ENCODE data around the gene TBRG1.

Gene TBRG1

GRCh38 chr11:124678416-124678815 is 55.8 kb downstream of the TBRG1 start:
- TF ChIP-seq CTCF (IDR thresholded peaks at IDR 0.05; ENCODE audit: low read depth, low read length) (no peak), EZH2phosphoT487 (IDR thresholded peaks at IDR 0.05; ENCODE audit: low read depth) (no peak)
- Histone ChIP-seq H3K36me3 (replicated peaks; ENCODE audit: low read depth, low read length) (peaks cover 6% of the 10 kb centered on the region), H3K9ac (ENCODE audit: low read length) (no peak overlapping the region), H2AFZ (ENCODE audit: low read depth, low read length) (no peak overlapping the region), H3K79me2 (ENCODE audit: low read length) (no peaks in the 10 kb centered on the region), H3K27ac (ENCODE audit: low read length) (no peak overlapping the region), H4K20me1 (ENCODE audit: insufficient read depth, low read length) (no peaks in the 10 kb centered on the region), H3K27me3 (ENCODE audit: low read depth, low read length) (no peaks in the 10 kb centered on the region), H3K9me3 (ENCODE audit: insufficient read depth, low read length) (peaks cover 15% of the 10 kb centered on the region; the same call in 1 of the 2 replicates), H3K4me2 (ENCODE audit: low read length) (no peak overlapping the region), H3K4me3 (ENCODE audit: low read length) (no peak overlapping the region), H3K4me1 (ENCODE audit: low read length) (peaks cover 5% of the 10 kb centered on the region)

- H3K9me3 ChIP-seq (ENCODE audit: insufficient read depth, low read length): peaks cover 15% of the 10 kb centered on the region
- no peaks in the 10 kb centered on the region for H3K27me3 ChIP-seq (ENCODE audit: low read depth, low read length)
- H3K79me2 ChIP-seq (ENCODE audit: low read length): no peaks in the 10 kb centered on the region
- H3K4me1 ChIP-seq (ENCODE audit: low read length): no peaks in the 10 kb centered on the region
- H4K20me1 ChIP-seq (ENCODE audit: insufficient read depth, low read length): no peaks in the 10 kb centered on the region
- TF ChIP-seq CTCF (IDR thresholded peaks at IDR 0.05; ENCODE audit: low read depth, low read length) (no peak), EZH2phosphoT487 (IDR thresholded peaks at IDR 0.05; ENCODE audit: low read depth) (no peak)
- H2AFZ ChIP-seq (ENCODE audit: low read depth, low read length): no peak overlapping the region
- H3K4me2 ChIP-seq (ENCODE audit: low read length): no peak overlapping the region
- H3K4me3 ChIP-seq (ENCODE audit: low read length): no peak overlapping the region
- no peak overlapping the region for H3K27ac ChIP-seq (ENCODE audit: low read length)
- H3K9ac ChIP-seq (ENCODE audit: low read length): no peak overlapping the region
- peaks cover 6% of the 10 kb centered on the region for H3K36me3 ChIP-seq (replicated peaks; ENCODE audit: low read depth, low read length)
Measured at GRCh38 chr11:124681421-124681820, 58.8 kb downstream of the TBRG1 start.

GRCh38 chr11:124682443-124682842 is 59.8 kb downstream of the TBRG1 start:
- Histone ChIP-seq H3K9me3 (ENCODE audit: insufficient read depth, low read length) (peaks cover 15% of the 10 kb centered on the region), H3K79me2 (ENCODE audit: low read length) (no peaks in the 10 kb centered on the region), H3K4me3 (ENCODE audit: low read length) (no peak overlapping the region), H4K20me1 (ENCODE audit: insufficient read depth, low read length) (no peaks in the 10 kb centered on the region), H3K27me3 (ENCODE audit: low read depth, low read length) (no peaks in the 10 kb centered on the region), H2AFZ (ENCODE audit: low read depth, low read length) (no peak overlapping the region), H3K4me2 (ENCODE audit: low read length) (no peak overlapping the region), H3K27ac (ENCODE audit: low read length) (no peak overlapping the region), H3K9ac (ENCODE audit: low read length) (no peak overlapping the region), H3K4me1 (ENCODE audit: low read length) (no peaks in the 10 kb centered on the region), H3K36me3 (replicated peaks; ENCODE audit: low read depth, low read length) (peaks cover 6% of the 10 kb centered on the region)
- no peak for TF ChIP-seq EZH2phosphoT487 (IDR thresholded peaks at IDR 0.05; ENCODE audit: low read depth)
- no peak for TF ChIP-seq CTCF (IDR thresholded peaks at IDR 0.05; ENCODE audit: low read depth, low read length)
